ENCODE data around the gene GCLC. TPM values are rescaled to one million over a fixed set of nuclear protein-coding genes. Genes with fewer than 3 reads are reported as not detected.
A peak's percentile ranks its signal among the peaks of the same experiment; 100 is the strongest.
"Not testable (repeated sequence)": the region's sequence is repeated elsewhere in the genome, so short reads cannot be mapped to it uniquely, and the experiment has no call there.

GCLC gene
- total RNA-seq, 1 donor from 2014 or later: 20.8 TPM

GRCh38 chr6:53564401-53565065 is 19.6 kb upstream of the GCLC start:
- no peak for DNase-seq (ENCODE audit: low read depth, low spot score)

GRCh38 chr6:53556986-53557715 is 12.2 kb upstream of the GCLC start:
- no peak for DNase-seq (ENCODE audit: low read depth, low spot score)

GRCh38 chr6:53553600-53553999 is 8.7 kb upstream of the GCLC start:
- not testable (repeated sequence) for DNase-seq (ENCODE audit: low read depth, low spot score)

DNA sequence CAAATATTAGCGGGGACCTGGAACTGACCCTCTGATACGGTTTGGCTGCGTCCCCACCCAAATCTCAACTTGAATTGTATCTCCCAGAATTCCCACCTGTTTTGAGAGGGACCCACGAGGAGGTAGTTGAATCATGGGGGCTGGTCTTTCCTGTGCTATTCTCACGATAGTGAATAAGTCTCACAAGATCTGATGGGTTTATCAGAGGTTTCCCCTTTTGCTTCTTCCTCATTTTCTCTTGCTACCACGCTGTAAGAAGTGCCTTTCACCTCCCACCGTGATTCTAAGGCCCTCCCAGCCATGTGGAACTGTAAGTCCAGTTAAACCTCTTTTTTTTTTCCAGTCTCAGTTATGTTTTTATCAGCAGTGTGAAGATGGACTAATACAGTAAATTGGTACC is 6.8 kb upstream of the GCLC start:
- DNase-seq (ENCODE audit: low read depth, low spot score): not testable (repeated sequence)

- peak; percentile 91 for DNase-seq (ENCODE audit: low read depth, low spot score)
Measured at GRCh38 chr6:53547811-53548496, 3.1 kb upstream of the GCLC start.

DNA sequence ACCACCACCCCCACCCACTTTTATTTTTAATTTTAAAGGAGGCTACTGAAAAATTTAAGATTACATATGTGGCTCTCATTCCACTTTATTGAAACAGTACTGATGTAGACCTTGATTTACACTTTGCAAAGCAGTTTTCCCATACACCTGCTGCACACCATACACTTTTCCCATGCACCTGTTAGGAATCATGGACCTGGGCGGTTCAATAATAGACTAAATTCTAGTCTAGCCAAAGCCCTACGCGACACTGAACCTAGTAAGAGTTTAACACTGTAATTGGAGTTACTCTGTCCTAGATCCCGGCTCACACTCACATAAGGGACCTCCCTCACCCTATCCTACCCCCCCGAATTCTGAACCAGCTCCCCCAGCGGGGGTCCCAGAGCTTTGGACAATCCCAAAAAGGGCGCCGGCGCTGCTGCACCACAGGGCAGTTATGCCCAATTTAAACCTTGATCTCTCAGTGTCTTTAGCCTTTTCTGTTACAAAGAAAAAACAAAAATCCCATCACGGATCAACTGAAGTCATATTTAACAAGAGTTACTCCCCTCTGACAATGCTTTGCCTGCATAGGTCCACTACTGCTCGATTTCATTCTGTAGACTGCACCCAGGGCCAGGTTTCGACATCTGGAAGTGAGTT is 2.4 kb upstream of the GCLC start:
- DNase-seq (ENCODE audit: low read depth, low spot score): no peak

DNA sequence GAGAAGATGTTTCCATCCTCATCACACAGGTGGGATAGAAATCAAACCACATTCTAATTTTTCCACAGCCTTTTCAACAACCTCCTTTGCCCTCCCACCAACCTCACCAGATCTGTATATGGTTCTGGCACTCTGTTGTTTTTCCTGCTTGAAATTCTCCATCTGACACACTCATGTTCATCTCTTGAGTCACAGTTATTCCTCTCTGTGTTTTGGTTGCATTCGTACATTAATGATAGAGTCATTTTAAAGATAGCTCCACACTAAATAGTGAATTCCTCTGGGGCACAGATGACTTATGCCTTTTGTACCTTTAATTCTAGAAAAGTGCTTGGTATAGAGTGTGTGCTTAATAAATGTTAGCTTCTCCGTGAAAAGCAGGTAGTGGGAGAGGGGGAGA is 1.4 kb upstream of the GCLC start:
- no peak for DNase-seq (ENCODE audit: low read depth, low spot score)

- no peak for DNase-seq (ENCODE audit: low read depth, low spot score)
Measured at GRCh38 chr6:53544217-53544469, 758 bp downstream of the GCLC start.

DNA sequence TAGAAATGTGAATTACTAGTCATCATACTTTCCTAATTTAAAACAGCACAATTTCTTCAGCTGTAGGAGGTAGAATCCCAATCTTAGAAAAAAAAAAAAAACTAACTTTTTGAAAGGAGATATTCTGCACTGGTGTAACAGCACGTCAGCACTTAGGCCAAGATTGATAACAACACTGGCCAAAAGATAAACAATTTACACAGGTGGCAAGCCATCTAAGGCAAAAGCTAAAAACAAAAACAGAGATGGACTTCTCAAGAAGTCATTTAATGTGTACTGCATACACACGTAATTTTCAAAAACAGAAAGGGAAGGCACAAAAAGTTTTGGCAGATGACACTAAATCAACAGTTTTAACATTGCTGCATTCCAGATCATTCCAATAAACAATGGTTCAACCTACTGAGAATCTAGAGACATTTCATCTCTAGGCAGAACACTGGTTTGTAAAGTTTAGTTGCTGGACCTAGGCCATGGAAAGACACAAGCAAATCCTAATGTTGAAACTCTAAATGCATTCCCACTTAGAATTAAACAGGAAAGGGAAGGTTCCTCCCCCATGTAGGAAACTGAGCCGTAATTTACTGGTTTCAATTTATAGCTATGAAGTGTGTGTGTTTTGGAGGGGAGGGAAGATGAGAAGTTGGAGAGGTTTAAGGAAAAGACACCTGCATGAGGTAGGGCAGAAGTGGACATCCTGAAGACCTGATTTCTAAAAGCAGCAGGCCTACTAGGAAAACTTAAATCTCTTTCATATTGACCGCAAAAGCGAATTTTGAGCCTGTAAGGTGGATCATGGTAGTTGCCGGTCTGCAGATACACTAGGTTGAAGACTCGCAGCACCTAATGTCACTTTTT is 1.3 kb downstream of the GCLC start:
- DNase-seq (ENCODE audit: low read depth, low spot score): no peak

- no peak for DNase-seq (ENCODE audit: low read depth, low spot score)
Measured at GRCh38 chr6:53541900-53542299, 3.0 kb downstream of the GCLC start.

DNA sequence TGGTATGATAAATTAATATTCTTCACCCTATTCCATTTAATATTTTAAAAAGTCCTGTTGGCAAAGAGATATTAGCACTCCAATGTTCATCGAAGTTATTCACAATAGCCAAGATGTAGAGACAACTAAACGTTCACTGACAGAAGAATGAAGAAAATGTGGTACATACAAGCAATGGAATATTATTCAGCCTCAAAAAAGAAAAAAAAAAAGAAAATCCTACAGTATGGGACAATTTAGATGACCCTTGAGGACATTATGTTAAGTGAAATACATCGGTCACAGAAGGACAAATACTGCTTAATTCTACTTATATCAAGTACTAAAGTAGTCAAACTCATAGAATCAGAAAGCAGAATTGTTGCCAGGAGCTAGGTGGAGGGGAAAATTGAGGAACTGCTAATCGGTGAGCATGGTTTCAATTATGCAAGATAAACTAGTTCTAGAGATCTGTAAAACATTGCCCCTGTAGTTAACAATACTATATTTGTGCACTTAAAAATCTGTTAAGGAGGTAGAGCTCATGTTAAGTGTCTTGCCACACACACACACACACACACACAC is 4.7 kb downstream of the GCLC start:
- no peak for DNase-seq (ENCODE audit: low read depth, low spot score)

DNA sequence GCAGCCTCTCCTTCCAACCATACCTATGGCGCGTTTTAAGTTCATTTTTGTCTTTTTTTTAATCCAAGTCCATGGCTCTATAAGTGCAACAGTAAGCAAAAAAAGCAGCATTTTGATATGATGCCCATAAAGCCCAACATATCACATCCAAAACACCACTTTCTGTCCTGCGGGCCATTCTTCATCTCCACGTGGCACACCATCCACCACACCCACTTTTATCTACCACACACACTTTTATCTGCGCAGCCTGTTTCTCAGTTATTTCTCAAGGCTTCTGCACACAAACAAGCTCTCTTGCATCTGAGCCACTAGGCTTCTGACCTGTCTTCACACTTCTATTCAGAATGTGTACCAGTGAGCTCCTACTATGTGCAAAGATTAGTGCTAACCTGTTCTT is 5.3 kb downstream of the GCLC start:
- DNase-seq (ENCODE audit: low read depth, low spot score): no peak

GRCh38 chr6:53536561-53536960 is 8.3 kb downstream of the GCLC start:
- DNase-seq (ENCODE audit: low read depth, low spot score): no peak

DNA sequence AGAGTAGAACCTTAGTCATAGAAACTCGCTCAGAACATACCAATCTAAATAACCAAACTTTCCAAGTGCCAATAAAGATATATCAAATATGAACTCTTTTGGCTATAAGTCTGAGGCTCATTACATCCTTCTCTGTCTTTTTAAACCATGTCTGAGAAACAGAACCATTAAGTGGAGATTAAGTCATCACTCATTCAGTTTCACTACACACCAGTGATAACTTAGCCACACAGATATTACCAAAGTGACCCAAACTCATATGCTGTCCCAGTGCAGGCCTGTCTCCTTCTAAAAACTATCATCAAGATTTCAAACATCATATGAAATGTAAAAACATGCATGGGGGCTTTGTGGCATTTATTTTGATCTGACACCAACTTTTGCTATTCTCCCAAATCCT is 12.0 kb downstream of the GCLC start:
- DNase-seq (ENCODE audit: low read depth, low spot score): no peak

DNA sequence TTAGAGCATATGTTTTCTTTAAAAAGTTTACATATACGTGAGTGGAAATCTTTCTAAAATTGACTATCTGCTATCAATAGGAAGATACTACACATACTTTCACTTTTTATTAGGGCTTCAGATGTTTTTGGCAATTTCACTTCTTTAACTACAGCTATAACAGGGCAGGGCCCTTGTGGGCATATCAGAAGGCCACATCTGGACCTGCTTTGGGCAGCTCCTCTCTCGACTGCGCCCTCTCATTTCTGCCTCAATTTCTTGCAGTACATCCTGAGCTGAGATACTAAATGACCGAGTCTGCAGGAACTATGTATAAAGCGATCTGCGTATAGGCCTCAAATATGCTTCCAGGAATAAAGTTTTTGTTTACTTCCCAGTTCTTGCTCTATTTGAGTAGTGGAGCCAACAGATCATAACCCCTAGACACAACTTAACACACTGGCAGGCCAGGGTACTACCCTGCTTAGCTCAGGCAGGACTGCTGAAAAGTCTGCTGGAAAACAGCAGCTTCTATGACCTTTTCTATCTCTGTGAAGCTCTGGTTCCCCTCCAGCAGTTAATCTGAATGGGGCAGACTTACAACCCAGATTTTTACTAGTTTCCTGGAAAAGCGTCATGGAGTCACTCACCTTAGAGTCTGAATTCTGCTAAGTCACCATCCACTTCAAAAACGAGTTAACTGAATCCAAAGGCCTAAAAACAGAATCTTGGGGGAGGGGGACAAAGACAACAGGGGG is 12.7 kb downstream of the GCLC start:
- no peak for DNase-seq (ENCODE audit: low read depth, low spot score)

GRCh38 chr6:53530780-53531386 is 14.0 kb downstream of the GCLC start:
- no peak for DNase-seq (ENCODE audit: low read depth, low spot score)

GRCh38 chr6:53530346-53530745 is 14.6 kb downstream of the GCLC start:
- no peak for DNase-seq (ENCODE audit: low read depth, low spot score)

DNA sequence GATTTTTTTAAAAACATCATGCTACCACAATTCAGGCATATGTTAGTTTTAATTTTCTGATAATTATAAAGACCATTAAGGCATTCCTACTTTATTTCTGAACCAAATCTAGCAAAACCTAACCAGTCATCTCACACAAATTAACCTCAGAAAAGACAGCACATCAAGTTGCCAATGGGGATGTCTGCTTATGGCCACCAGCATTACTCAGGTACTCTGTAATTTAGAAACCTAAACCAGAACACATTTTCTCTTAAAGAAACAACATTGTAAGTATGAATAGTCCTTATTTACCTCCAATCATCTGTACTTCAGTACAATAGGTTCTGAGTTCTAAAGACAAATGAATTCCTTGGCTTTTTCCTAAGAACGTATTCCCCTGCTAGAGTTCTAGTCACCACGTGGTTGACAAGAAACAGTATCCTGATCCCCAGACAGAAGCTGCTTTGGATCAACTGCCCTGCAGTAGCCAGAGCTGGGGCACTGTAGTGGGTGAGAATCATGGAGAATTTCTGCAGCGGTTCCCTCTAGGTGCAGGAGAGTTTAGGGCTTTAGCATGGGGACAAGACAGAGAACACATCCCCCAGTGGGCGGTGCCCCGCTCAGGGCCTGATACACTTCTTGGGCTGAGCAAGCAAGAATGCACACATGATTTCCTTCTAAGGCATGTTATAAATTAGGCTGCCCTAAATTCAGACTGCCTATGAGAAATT is 15.4 kb downstream of the GCLC start:
- DNase-seq (ENCODE audit: low read depth, low spot score): no peak

DNA sequence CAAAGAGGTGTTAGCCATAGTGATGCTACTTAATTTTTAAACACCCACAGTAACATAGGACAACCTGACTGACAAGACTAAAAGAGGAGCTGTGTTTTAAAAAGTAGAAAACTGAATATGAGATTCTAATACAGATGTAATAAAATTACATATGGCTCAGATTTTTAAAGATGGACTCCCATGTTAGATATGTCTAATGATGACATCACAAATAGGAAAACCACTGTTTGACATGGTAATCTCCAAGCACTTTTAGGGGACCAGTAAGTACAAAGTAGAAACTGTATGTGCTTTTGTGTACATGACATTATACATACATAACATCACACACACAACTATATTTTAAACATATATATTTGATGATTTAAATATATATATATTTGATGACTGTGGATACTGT is 16.8 kb downstream of the GCLC start:
- no peak for DNase-seq (ENCODE audit: low read depth, low spot score)

Measured in pulmonary artery endothelial cell (primary cell).